Keratinocyte (primary cell): ENCODE results near the gene SBK2. TPM values are rescaled to one million over a fixed set of nuclear protein-coding genes. Genes with fewer than 3 reads are reported as not detected.
"Not testable (repeated sequence)": the region's sequence is repeated elsewhere in the genome, so short reads cannot be mapped to it uniquely, and the experiment has no call there.

ENCODE experiments used
- DNase-seq: peaks from one replicate; pipeline ENCODE4 v3.0.0-alpha.2; 2011; ENCODE audit warnings: low read depth, missing footprints, low spot score
- FAIRE-seq: peaks from 2 replicates; lab custom pipeline; 2011; peaks lifted over from hg19 to GRCh38; lab: Jason Lieb, UNC
- H2AFZ ChIP-seq: 2 replicates; pipeline ENCODE4 v1.6.0; 2012; ENCODE audit warnings: low read length, control low read depth, inconsistent platforms; ENCODE audit not compliant: control insufficient read depth
- H3K27ac ChIP-seq: 2 replicates; pipeline ENCODE4 v1.5.1; 2011; ENCODE audit warnings: low read length; ENCODE audit not compliant: control insufficient read depth, insufficient read depth
- H3K27me3 ChIP-seq: 3 replicates; pipeline ENCODE4 v1.6.0; 2011; ENCODE audit warnings: low read length; ENCODE audit not compliant: control insufficient read depth, insufficient read depth; ENCODE audit errors: extremely low read depth
- H3K36me3 ChIP-seq, 2 experiments: 2 replicates in 1 of 2; 3 replicates in 1 of 2; pipeline ENCODE4 v1.5.1; 2011; ENCODE audit warnings: low read length in 2 of 2, mild to moderate bottlenecking in 1 of 2; ENCODE audit not compliant: control insufficient read depth in 2 of 2, insufficient read depth in 2 of 2; ENCODE audit errors: extremely low read depth in 1 of 2
- H3K4me1 ChIP-seq: 3 replicates; pipeline ENCODE4 v1.5.1; 2011; ENCODE audit warnings: low read length; ENCODE audit not compliant: control insufficient read depth, insufficient read depth; ENCODE audit errors: extremely low read depth
- H3K4me2 ChIP-seq: 3 replicates; pipeline ENCODE4 v1.6.0; 2011; ENCODE audit warnings: low read depth, low read length; ENCODE audit not compliant: control insufficient read depth, insufficient read depth; ENCODE audit errors: extremely low read depth
- H3K4me3 ChIP-seq, 3 experiments: fragments of 200-600 bp in 1 of 3; sonication (generic) in 1 of 3; 2 replicates in 2 of 3; 3 replicates in 1 of 3; pipeline ENCODE4 v1.5.1; 2011 to 2016; ENCODE audit warnings: low read length in 3 of 3, mild to moderate bottlenecking in 3 of 3, control low read depth in 2 of 3, inconsistent platforms in 1 of 3, low read depth in 1 of 3, mixed read lengths in 1 of 3, mixed run types in 1 of 3, moderate library complexity in 1 of 3; ENCODE audit not compliant: control insufficient read depth in 2 of 3, insufficient read depth in 2 of 3; ENCODE audit errors: extremely low read depth in 1 of 3
- H3K79me2 ChIP-seq: 2 replicates; pipeline ENCODE4 v1.6.0; 2012; ENCODE audit warnings: low read length; ENCODE audit not compliant: control insufficient read depth, insufficient read depth
- H3K9ac ChIP-seq: 3 replicates; pipeline ENCODE4 v1.6.0; 2011; ENCODE audit warnings: low read length; ENCODE audit not compliant: control insufficient read depth, insufficient read depth; ENCODE audit errors: extremely low read depth
- H3K9me1 ChIP-seq: 3 replicates; pipeline ENCODE4 v1.6.0; 2011; ENCODE audit warnings: low read length; ENCODE audit not compliant: control insufficient read depth, insufficient read depth; ENCODE audit errors: extremely low read depth
- H3K9me3 ChIP-seq: 2 replicates; pipeline ENCODE4 v1.5.1; 2012; ENCODE audit warnings: low read depth, low read length; ENCODE audit not compliant: control insufficient read depth
- H4K20me1 ChIP-seq: 3 replicates; pipeline ENCODE4 v1.6.0; 2011; ENCODE audit warnings: low read length; ENCODE audit not compliant: control insufficient read depth, insufficient read depth; ENCODE audit errors: extremely low read depth
- EZH2 ChIP-seq: IDR thresholded peaks from one replicate; pipeline ENCODE4 v1.6.1; 2012; ENCODE audit warnings: inconsistent platforms, mild to moderate bottlenecking, low read length, moderate library complexity
- dilution Hi-C: fragments of 300-500 bp; cut with MboI; formaldehyde crosslinking; loops from one replicate; pipeline ENCODE4 v1.7.0; 2020; ENCODE audit warnings: low sequenced_read_pairs; ENCODE audit not compliant: extremely low pct_ligation_motif_present
- polyA plus RNA-seq, 5 experiments: library from polyadenylated mRNA; depleted of rRNA in 3 of 5; stranded (reverse) in 3 of 5; stranded (forward) in 1 of 5; unstranded in 1 of 5; fragments of >200 nt; gene quantifications; 1 replicate in 1 of 5; 2 replicates in 3 of 5; 3 replicates in 1 of 5; pipeline versions ENCODE4 v1.2.1 to v1.2.3, GENCODE V29; 2011 to 2012; ENCODE audit warnings: missing spikeins in 2 of 5, low read depth in 1 of 5, low replicate concordance in 1 of 5
- TF ChIP-seq, protein P1 (sequence below), 3 experiments: IDR thresholded peaks in 1 of 3; conservative IDR thresholded peaks in 1 of 3; optimal IDR thresholded peaks in 1 of 3; 2 replicates in 2 of 3; 3 replicates in 1 of 3; pipeline versions ENCODE3 to v1.5.1; 2011; ENCODE audit warnings: low read length in 3 of 3, mild to moderate bottlenecking in 3 of 3, moderate library complexity in 2 of 3, control low read depth in 1 of 3, inconsistent platforms in 1 of 3; ENCODE audit not compliant: insufficient read depth in 2 of 3; ENCODE audit errors: extremely low read depth in 1 of 3

The SBK2 gene
- polyA plus RNA-seq, 1 donor (not counting 4 experiments of a cell fraction or from before 2014, with no cell fraction given), result not detected

DNA sequence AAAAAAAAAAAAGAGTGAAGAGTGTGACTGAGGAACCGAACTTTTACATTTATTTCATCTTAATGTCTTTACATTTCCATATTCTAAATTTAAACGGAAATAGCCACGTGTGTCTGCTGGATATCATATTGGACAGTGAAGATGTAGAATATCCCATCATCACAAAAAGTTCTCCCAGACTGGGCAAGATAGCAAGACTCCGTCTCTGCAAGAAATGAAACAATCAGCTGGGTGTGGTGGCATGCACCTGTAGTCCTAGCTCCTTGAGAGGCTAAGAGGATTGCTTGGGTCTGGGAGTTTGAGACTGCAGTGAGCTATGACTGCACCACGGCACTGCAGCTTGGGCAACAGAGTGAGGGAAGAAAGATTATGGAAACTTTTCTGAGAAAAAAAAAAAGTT, 39.8 kb upstream of the SBK2 start:
- Histone ChIP-seq H3K36me3 (peaks cover 0 to 2% of the 10 kb centered on the region in 2 experiments), H3K9me1 (no peaks in the 10 kb centered on the region), H3K4me1 (peaks cover 12% of the 10 kb centered on the region), H3K27me3 (no peaks in the 10 kb centered on the region), H3K9me3 (no peaks in the 10 kb centered on the region), H3K9ac (no peak overlapping the region), H3K4me2 (no peak overlapping the region), H3K4me3 (no peak overlapping the region), H2AFZ (no peak overlapping the region), H4K20me1 (no peaks in the 10 kb centered on the region), H3K27ac (no peak overlapping the region), H3K79me2 (peaks cover 13% of the 10 kb centered on the region)
- DNase-seq (no peak), FAIRE-seq (no peak)
- TF ChIP-seq, protein P1, sequence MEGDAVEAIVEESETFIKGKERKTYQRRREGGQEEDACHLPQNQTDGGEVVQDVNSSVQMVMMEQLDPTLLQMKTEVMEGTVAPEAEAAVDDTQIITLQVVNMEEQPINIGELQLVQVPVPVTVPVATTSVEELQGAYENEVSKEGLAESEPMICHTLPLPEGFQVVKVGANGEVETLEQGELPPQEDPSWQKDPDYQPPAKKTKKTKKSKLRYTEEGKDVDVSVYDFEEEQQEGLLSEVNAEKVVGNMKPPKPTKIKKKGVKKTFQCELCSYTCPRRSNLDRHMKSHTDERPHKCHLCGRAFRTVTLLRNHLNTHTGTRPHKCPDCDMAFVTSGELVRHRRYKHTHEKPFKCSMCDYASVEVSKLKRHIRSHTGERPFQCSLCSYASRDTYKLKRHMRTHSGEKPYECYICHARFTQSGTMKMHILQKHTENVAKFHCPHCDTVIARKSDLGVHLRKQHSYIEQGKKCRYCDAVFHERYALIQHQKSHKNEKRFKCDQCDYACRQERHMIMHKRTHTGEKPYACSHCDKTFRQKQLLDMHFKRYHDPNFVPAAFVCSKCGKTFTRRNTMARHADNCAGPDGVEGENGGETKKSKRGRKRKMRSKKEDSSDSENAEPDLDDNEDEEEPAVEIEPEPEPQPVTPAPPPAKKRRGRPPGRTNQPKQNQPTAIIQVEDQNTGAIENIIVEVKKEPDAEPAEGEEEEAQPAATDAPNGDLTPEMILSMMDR (optimal IDR thresholded peaks at IDR 0.05 in 1 of 3, IDR thresholded peaks at IDR 0.05 in 1 of 3, conservative IDR thresholded peaks at IDR 0.05 in 1 of 3; ENCODE audit: extremely low read depth in 1 of 3, insufficient read depth in 2 of 3, low read length in 3 of 3), result no peak
- no peak for TF ChIP-seq EZH2
- dilution Hi-C loops, result no loop called here

- H2AFZ ChIP-seq, H3K9me1 ChIP-seq, H3K27me3 ChIP-seq, H3K36me3 ChIP-seq, H3K9ac ChIP-seq, H3K4me3 ChIP-seq, H3K4me1 ChIP-seq, DNase-seq, H3K79me2 ChIP-seq, dilution Hi-C loops, H3K27ac ChIP-seq, H3K9me3 ChIP-seq, H4K20me1 ChIP-seq, H3K4me2 ChIP-seq, FAIRE-seq: not testable (repeated sequence)
Observed at GRCh38 chr19:55573929-55574328, 37.0 kb upstream of the SBK2 start.

DNA sequence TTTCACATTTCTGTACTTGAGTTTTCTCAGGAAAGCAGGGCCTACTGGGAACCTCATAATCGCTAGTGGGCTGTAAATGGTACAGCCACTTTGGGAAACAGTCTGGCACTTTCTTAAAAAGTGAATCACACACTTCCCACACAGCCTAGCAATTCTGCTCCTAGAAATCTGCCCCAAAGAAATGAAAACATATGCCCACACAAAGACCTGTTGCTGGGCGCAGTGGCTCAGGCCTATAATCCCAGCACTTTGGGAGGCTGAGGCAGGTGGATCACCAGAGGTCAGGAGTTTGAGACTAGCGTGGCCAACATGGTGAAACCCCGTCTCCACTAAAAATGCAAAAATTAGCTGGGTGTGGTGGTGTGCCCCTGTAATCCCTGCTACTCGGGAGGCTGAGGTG, 32.5 kb upstream of the SBK2 start:
- H2AFZ ChIP-seq, result not testable (repeated sequence)

More for the DNA sequence above, 32.5 kb upstream of the SBK2 start:
- H3K4me2 ChIP-seq, H3K27me3 ChIP-seq, H3K9me1 ChIP-seq, H3K27ac ChIP-seq, H3K4me3 ChIP-seq, FAIRE-seq, H4K20me1 ChIP-seq, DNase-seq, dilution Hi-C loops, H3K9ac ChIP-seq, H3K9me3 ChIP-seq, H3K79me2 ChIP-seq, H3K4me1 ChIP-seq, H3K36me3 ChIP-seq: not testable (repeated sequence)
